ENCODE data around the gene TRABD2B. TPM values are rescaled to one million over a fixed set of nuclear protein-coding genes. Genes with fewer than 3 reads are reported as not detected.

Gene TRABD2B
- total RNA-seq, 2 experiments from 2014 or later: not detected

GRCh38 chr1:47870946-47871676 lies 126.1 kb downstream of the TRABD2B start:
- H3K27ac Mint-ChIP-seq: no peak overlapping the region
- peaks cover 9% of the 10 kb centered on the region for H3K27me3 Mint-ChIP-seq (ENCODE audit: low read depth)
- no peaks in the 10 kb centered on the region for H3K36me3 Mint-ChIP-seq (ENCODE audit: low read depth)
- POLR2A ChIA-PET: no interaction called here
- CTCF ChIA-PET: no interaction called here
- DNase-seq (no peak), ATAC-seq (no peak)
- no peak overlapping the region for H3K4me3 Mint-ChIP-seq
- no peaks in the 10 kb centered on the region for H3K4me1 Mint-ChIP-seq (ENCODE audit: low read depth)
- H3K9me3 Mint-ChIP-seq (ENCODE audit: insufficient read depth): no peaks in the 10 kb centered on the region

GRCh38 chr1:47870480-47870879 lies 126.7 kb downstream of the TRABD2B start:
- no peak overlapping the region for H3K4me3 Mint-ChIP-seq
- POLR2A ChIA-PET: no interaction called here
- DNase-seq: no peak
- no peak for ATAC-seq
- H3K9me3 Mint-ChIP-seq (ENCODE audit: insufficient read depth): no peaks in the 10 kb centered on the region
- H3K27ac Mint-ChIP-seq: no peak overlapping the region
- H3K27me3 Mint-ChIP-seq (ENCODE audit: low read depth): peaks cover 6% of the 10 kb centered on the region
- no peaks in the 10 kb centered on the region for H3K4me1 Mint-ChIP-seq (ENCODE audit: low read depth)
- CTCF ChIA-PET: no interaction called here
- H3K36me3 Mint-ChIP-seq (ENCODE audit: low read depth): no peaks in the 10 kb centered on the region

GRCh38 chr1:47868348-47868676 lies 128.9 kb downstream of the TRABD2B start:
- no peak for DNase-seq
- ChIA-PET POLR2A (no interaction called here), CTCF (no interaction called here)
- no peaks in the 10 kb centered on the region for H3K4me1 Mint-ChIP-seq (ENCODE audit: low read depth)
- H3K9me3 Mint-ChIP-seq (ENCODE audit: insufficient read depth): no peaks in the 10 kb centered on the region
- H3K27ac Mint-ChIP-seq: no peak overlapping the region
- ATAC-seq: no peak
- no peaks in the 10 kb centered on the region for H3K36me3 Mint-ChIP-seq (ENCODE audit: low read depth)
- peaks cover 12% of the 10 kb centered on the region for H3K27me3 Mint-ChIP-seq (ENCODE audit: low read depth)
- H3K4me3 Mint-ChIP-seq: no peak overlapping the region

- H3K27me3 Mint-ChIP-seq (ENCODE audit: low read depth): peaks cover 16% of the 10 kb centered on the region
- H3K9me3 Mint-ChIP-seq (ENCODE audit: insufficient read depth): no peaks in the 10 kb centered on the region
- no peaks in the 10 kb centered on the region for H3K36me3 Mint-ChIP-seq (ENCODE audit: low read depth)
- H3K4me3 Mint-ChIP-seq: no peak overlapping the region
- CTCF ChIA-PET: no interaction called here
- ATAC-seq (no peak), DNase-seq (no peak)
- POLR2A ChIA-PET: no interaction called here
- H3K4me1 Mint-ChIP-seq (ENCODE audit: low read depth): no peaks in the 10 kb centered on the region
- H3K27ac Mint-ChIP-seq: no peak overlapping the region
Measured at GRCh38 chr1:47867438-47868347, 129.5 kb downstream of the TRABD2B start.

GRCh38 chr1:47866601-47867437 lies 130.4 kb downstream of the TRABD2B start:
- DNase-seq: no peak
- POLR2A ChIA-PET: no interaction called here
- Mint-ChIP-seq H3K4me3 (no peak overlapping the region), H3K4me1 (ENCODE audit: low read depth) (no peaks in the 10 kb centered on the region), H3K9me3 (ENCODE audit: insufficient read depth) (no peaks in the 10 kb centered on the region), H3K36me3 (ENCODE audit: low read depth) (no peaks in the 10 kb centered on the region), H3K27ac (no peak overlapping the region), H3K27me3 (ENCODE audit: low read depth) (peaks cover 18% of the 10 kb centered on the region)
- CTCF ChIA-PET: no interaction called here
- ATAC-seq: no peak

GRCh38 chr1:47865881-47866535 lies 131.2 kb downstream of the TRABD2B start:
- H3K36me3 Mint-ChIP-seq (ENCODE audit: low read depth): no peaks in the 10 kb centered on the region
- ATAC-seq (no peak), DNase-seq (no peak)
- no peaks in the 10 kb centered on the region for H3K4me1 Mint-ChIP-seq (ENCODE audit: low read depth)
- CTCF ChIA-PET: no interaction called here
- POLR2A ChIA-PET: no interaction called here
- H3K27me3 Mint-ChIP-seq (ENCODE audit: low read depth): peaks cover 23% of the 10 kb centered on the region
- no peak overlapping the region for H3K27ac Mint-ChIP-seq
- H3K9me3 Mint-ChIP-seq (ENCODE audit: insufficient read depth): no peaks in the 10 kb centered on the region
- H3K4me3 Mint-ChIP-seq: no peak overlapping the region

- Mint-ChIP-seq H3K4me3 (no peak overlapping the region), H3K27ac (no peak overlapping the region), H3K4me1 (ENCODE audit: low read depth) (peaks cover 12% of the 10 kb centered on the region), H3K27me3 (ENCODE audit: low read depth) (peaks cover 27% of the 10 kb centered on the region), H3K36me3 (ENCODE audit: low read depth) (no peaks in the 10 kb centered on the region), H3K9me3 (ENCODE audit: insufficient read depth) (no peaks in the 10 kb centered on the region)
- POLR2A ChIA-PET: no interaction called here
- peak; percentile 44 for ATAC-seq
- CTCF ChIA-PET: no interaction called here
- DNase-seq: peak; percentile 27
Measured at GRCh38 chr1:47859092-47859743, 138.0 kb downstream of the TRABD2B start.

GRCh38 chr1:47856996-47857395 lies 140.2 kb downstream of the TRABD2B start:
- peaks cover 20% of the 10 kb centered on the region for H3K27me3 Mint-ChIP-seq (ENCODE audit: low read depth)
- no peaks in the 10 kb centered on the region for H3K36me3 Mint-ChIP-seq (ENCODE audit: low read depth)
- peaks cover 12% of the 10 kb centered on the region for H3K4me1 Mint-ChIP-seq (ENCODE audit: low read depth)
- DNase-seq (no peak), ATAC-seq (no peak)
- ChIA-PET CTCF (no interaction called here), POLR2A (no interaction called here)
- H3K9me3 Mint-ChIP-seq (ENCODE audit: insufficient read depth): no peaks in the 10 kb centered on the region
- H3K27ac Mint-ChIP-seq: no peak overlapping the region
- no peak overlapping the region for H3K4me3 Mint-ChIP-seq

GRCh38 chr1:47855230-47855629 lies 142.0 kb downstream of the TRABD2B start:
- Mint-ChIP-seq H3K9me3 (ENCODE audit: insufficient read depth) (no peaks in the 10 kb centered on the region), H3K27ac (no peak overlapping the region), H3K27me3 (ENCODE audit: low read depth) (peaks cover 10% of the 10 kb centered on the region), H3K4me3 (no peak overlapping the region), H3K36me3 (ENCODE audit: low read depth) (no peaks in the 10 kb centered on the region), H3K4me1 (ENCODE audit: low read depth) (peaks cover 12% of the 10 kb centered on the region)
- DNase-seq (no peak), ATAC-seq (no peak)
- ChIA-PET POLR2A (no interaction called here), CTCF (no interaction called here)

- no peaks in the 10 kb centered on the region for H3K36me3 Mint-ChIP-seq (ENCODE audit: low read depth)
- H3K27ac Mint-ChIP-seq: no peak overlapping the region
- peaks cover 8% of the 10 kb centered on the region for H3K27me3 Mint-ChIP-seq (ENCODE audit: low read depth)
- no peaks in the 10 kb centered on the region for H3K9me3 Mint-ChIP-seq (ENCODE audit: insufficient read depth)
- H3K4me1 Mint-ChIP-seq (ENCODE audit: low read depth): peaks cover 11% of the 10 kb centered on the region
- ChIA-PET CTCF (no interaction called here), POLR2A (no interaction called here)
- H3K4me3 Mint-ChIP-seq: no peak overlapping the region
- DNase-seq (no peak), ATAC-seq (no peak)
Measured at GRCh38 chr1:47854552-47855144, 142.5 kb downstream of the TRABD2B start.

- POLR2A ChIA-PET: no interaction called here
- no peak for DNase-seq
- H3K27me3 Mint-ChIP-seq (ENCODE audit: low read depth): peaks cover 8% of the 10 kb centered on the region
- H3K27ac Mint-ChIP-seq: no peak overlapping the region
- H3K4me3 Mint-ChIP-seq: no peak overlapping the region
- no peaks in the 10 kb centered on the region for H3K36me3 Mint-ChIP-seq (ENCODE audit: low read depth)
- no peak for ATAC-seq
- CTCF ChIA-PET: no interaction called here
- no peaks in the 10 kb centered on the region for H3K9me3 Mint-ChIP-seq (ENCODE audit: insufficient read depth)
- peaks cover 3% of the 10 kb centered on the region for H3K4me1 Mint-ChIP-seq (ENCODE audit: low read depth)
Measured at GRCh38 chr1:47853852-47854251, 143.3 kb downstream of the TRABD2B start.
